Liver (tissue), 9 donors: ENCODE data around the gene PACC1. TPM values are rescaled to one million over a fixed set of nuclear protein-coding genes. Genes with fewer than 3 reads are reported as not detected.

ENCODE experiments used
- DNase-seq: peaks from one replicate; pipeline ENCODE4 v3.0.0-alpha.2; 2017; ENCODE audit warnings: low spot score
- H3K27ac ChIP-seq, 2 donors: one replicate each; pipeline ENCODE4 v1.7.0; 2013; ENCODE audit warnings: inconsistent platforms in 2 of 2, low read length in 2 of 2, control low read depth in 1 of 2, low read depth in 1 of 2, mild to moderate bottlenecking in 1 of 2
- H3K27me3 ChIP-seq, 4 donors: one replicate each; pipeline versions ENCODE4 v1.6.1 to v1.7.0; 2013; ENCODE audit warnings: low read length in 3 of 4, inconsistent platforms in 1 of 4, mild to moderate bottlenecking in 1 of 4, moderate library complexity in 1 of 4; ENCODE audit not compliant: control insufficient read depth in 4 of 4, insufficient read depth in 4 of 4
- H3K36me3 ChIP-seq, 4 donors: one replicate each; pipeline versions ENCODE4 v1.6.1 to v1.7.0; 2013; ENCODE audit warnings: low read length in 3 of 4, mild to moderate bottlenecking in 3 of 4, low read depth in 1 of 4, moderate library complexity in 1 of 4; ENCODE audit not compliant: control insufficient read depth in 4 of 4, insufficient read depth in 3 of 4
- H3K4me1 ChIP-seq, 4 donors: one replicate each; pipeline versions ENCODE4 v1.6.1 to v1.7.0; 2013; ENCODE audit warnings: low read length in 3 of 4, mild to moderate bottlenecking in 3 of 4, moderate library complexity in 1 of 4; ENCODE audit not compliant: control insufficient read depth in 4 of 4, insufficient read depth in 4 of 4
- H3K4me3 ChIP-seq, 3 donors: one replicate each; pipeline versions ENCODE4 v1.6.1 to v1.7.0; 2013; ENCODE audit warnings: low read length in 3 of 3, control low read depth in 1 of 3, low read depth in 1 of 3, mild to moderate bottlenecking in 1 of 3
- H3K9ac ChIP-seq, 2 donors: one replicate each; pipeline ENCODE4 v1.7.0; 2013; ENCODE audit warnings: low read length in 2 of 2, mild to moderate bottlenecking in 2 of 2, moderate library complexity in 2 of 2, control low read depth in 1 of 2, low read depth in 1 of 2
- H3K9me3 ChIP-seq, 4 donors: one replicate each; pipeline versions ENCODE4 v1.6.1 to v1.7.0; 2013; ENCODE audit warnings: low read length in 3 of 4; ENCODE audit not compliant: control insufficient read depth in 4 of 4
- ATF3 ChIP-seq: IDR thresholded peaks from 2 replicates; pipeline ENCODE4 v1.6.1; 2016; ENCODE audit warnings: antibody characterized with exemption
- CTCF ChIP-seq: fragments of 150-350 bp; IDR thresholded peaks from 2 replicates; pipeline ENCODE4 v1.5.1; 2017; ENCODE audit warnings: improper control_type of control experiment, low read depth, low read length; ENCODE audit not compliant: missing input control
- EGR1 ChIP-seq, 2 donors: IDR thresholded peaks; 2 replicates each; pipeline ENCODE4 v1.6.1; 2016 to 2018; ENCODE audit warnings: antibody characterized with exemption in 2 of 2, low read depth in 2 of 2
- FOXA1 ChIP-seq: IDR thresholded peaks from 2 replicates; pipeline ENCODE4 v1.6.1; 2016; ENCODE audit warnings: antibody characterized with exemption
- FOXA2 ChIP-seq: IDR thresholded peaks from 2 replicates; pipeline ENCODE4 v1.6.1; 2016; ENCODE audit warnings: antibody characterized with exemption
- GABPA ChIP-seq, 2 donors: IDR thresholded peaks in 1 of 2; conservative IDR thresholded peaks in 1 of 2; 2 replicates each; pipeline ENCODE4 v1.6.1; 2016; ENCODE audit warnings: antibody characterized with exemption in 2 of 2, mild to moderate bottlenecking in 1 of 2, moderate library complexity in 1 of 2
- HNF4A ChIP-seq, 2 donors: conservative IDR thresholded peaks; 2 replicates each; pipeline ENCODE4 v1.6.1; 2016; ENCODE audit warnings: antibody characterized with exemption in 2 of 2, mild to moderate bottlenecking in 2 of 2
- JUND ChIP-seq, 2 donors: IDR thresholded peaks; 2 replicates each; pipeline ENCODE4 v1.6.1; 2016; ENCODE audit warnings: antibody characterized with exemption in 2 of 2
- MAX ChIP-seq: IDR thresholded peaks from 2 replicates; pipeline ENCODE4 v1.6.1; 2016; ENCODE audit warnings: antibody characterized with exemption
- NR2F2 ChIP-seq: IDR thresholded peaks from 2 replicates; pipeline ENCODE4 v1.6.1; 2016; ENCODE audit warnings: antibody characterized with exemption
- REST ChIP-seq: IDR thresholded peaks from 2 replicates; pipeline ENCODE4 v1.6.1; 2016; ENCODE audit warnings: antibody characterized with exemption, mild to moderate bottlenecking
- RXRA ChIP-seq, 2 donors: IDR thresholded peaks; 2 replicates each; pipeline ENCODE4 v1.6.1; 2017 to 2018; ENCODE audit warnings: antibody characterized with exemption in 2 of 2, mild to moderate bottlenecking in 1 of 2
- SP1 ChIP-seq: IDR thresholded peaks from 2 replicates; pipeline ENCODE4 v1.6.1; 2018; ENCODE audit warnings: antibody characterized with exemption, mild to moderate bottlenecking
- TAF1 ChIP-seq: conservative IDR thresholded peaks from 2 replicates; pipeline ENCODE4 v1.6.1; 2016; ENCODE audit warnings: antibody characterized with exemption, mild to moderate bottlenecking
- YY1 ChIP-seq: IDR thresholded peaks from 2 replicates; pipeline ENCODE4 v1.6.1; 2016; ENCODE audit warnings: antibody characterized with exemption, mild to moderate bottlenecking
- ZBTB33 ChIP-seq: IDR thresholded peaks from 2 replicates; pipeline ENCODE4 v1.6.1; 2016; ENCODE audit warnings: antibody characterized with exemption
- WGBS: extraction: QIAGEN DNeasy Blood & Tissue Kit; methylation state at CpG from one replicate; pipeline ENCODE4 v1.1.7; 2013; 5-methylcytosine and 5-hydroxymethylcytosine counted together
- polyA plus RNA-seq, 2 donors: library from polyadenylated mRNA; stranded (reverse) in 1 of 2; unstranded in 1 of 2; fragments of 200-250 nt in 1 of 2; fragments of >200 nt in 1 of 2; fragmentation: Nextera tagmentation in 1 of 2; extraction: Ambion mirVana in 1 of 2; gene quantifications; one replicate each; pipeline versions ENCODE4 v1.2.1 to v1.2.3, GENCODE V29; 2013 to 2015
- total RNA-seq, 2 donors: library from RNA; depleted of rRNA; stranded (reverse); fragments of >200 nt; gene quantifications; one replicate each; pipeline ENCODE4 v1.2.3, GENCODE V29; 2014
- donor health status: healthy.
- donor health status: healthy.
- donor health status: healthy.
- donor health status: healthy.
- donor health status: healthy.

Gene PACC1
- total and polyA plus RNA-seq, 4 donors, result 1.4 to 3.4 (median 1.7) TPM

- WGBS, result 87% methylated on average over 7 of the region's 7 CpGs
- H3K36me3 ChIP-seq, result peaks cover 3 to 30% (median 23%) of the 10 kb centered on the region in 4 donors
- H3K27ac ChIP-seq, result no peak overlapping the region
- TF ChIP-seq HNF4A (conservative IDR thresholded peaks at IDR 0.05), result no peak
- no peak for TF ChIP-seq MAX
- no peak for TF ChIP-seq REST
- no peak for TF ChIP-seq GABPA (IDR thresholded peaks at IDR 0.05 in 1 of 2, conservative IDR thresholded peaks at IDR 0.05 in 1 of 2)
- no peak for TF ChIP-seq EGR1 (IDR thresholded peaks at IDR 0.05; ENCODE audit: low read depth in 2 of 2)
- TF ChIP-seq JUND (IDR thresholded peaks at IDR 0.05), result no peak
- no peak for TF ChIP-seq YY1
- H3K27me3 ChIP-seq, result no peaks in the 10 kb centered on the region
- H3K9me3 ChIP-seq, result no peaks in the 10 kb centered on the region
- H3K4me3 ChIP-seq, result no peak overlapping the region
- H3K4me1 ChIP-seq, result no peaks in the 10 kb centered on the region
- no peak overlapping the region for H3K9ac ChIP-seq
- no peak for DNase-seq
Measured at GRCh38 chr1:212364985-212365384, 49.7 kb downstream of the PACC1 start.

GRCh38 chr1:212359794-212360479 lies 54.7 kb downstream of the PACC1 start:
- Histone ChIP-seq H3K36me3 (peaks cover 2 to 56% (median 45%) of the 10 kb centered on the region in 4 donors), H3K9me3 (no peaks in the 10 kb centered on the region), H3K27ac (no peak overlapping the region), H3K27me3 (no peaks in the 10 kb centered on the region), H3K4me1 (no peaks in the 10 kb centered on the region), H3K4me3 (no peak overlapping the region), H3K9ac (no peak overlapping the region)
- TF ChIP-seq CTCF (no peak), YY1 (no peak), FOXA2 (no peak), ZBTB33 (no peak), NR2F2 (no peak), HNF4A (conservative IDR thresholded peaks at IDR 0.05) (no peak), REST (no peak), ATF3 (no peak), FOXA1 (no peak), SP1 (no peak), RXRA (IDR thresholded peaks at IDR 0.05) (no peak), GABPA (IDR thresholded peaks at IDR 0.05 in 1 of 2, conservative IDR thresholded peaks at IDR 0.05 in 1 of 2) (no peak), TAF1 (no peak)
- no peak for DNase-seq
- WGBS, result 81% methylated on average over 4 of the region's 4 CpGs
